ENCODE results near the gene CYFIP2. TPM values are rescaled to one million over a fixed set of nuclear protein-coding genes. Genes with fewer than 3 reads are reported as not detected.
A peak's percentile ranks its signal among the peaks of the same experiment; 100 is the strongest.

CYFIP2 gene
- total RNA-seq, 1 experiment from 2014 or later, result 355 TPM

DNA sequence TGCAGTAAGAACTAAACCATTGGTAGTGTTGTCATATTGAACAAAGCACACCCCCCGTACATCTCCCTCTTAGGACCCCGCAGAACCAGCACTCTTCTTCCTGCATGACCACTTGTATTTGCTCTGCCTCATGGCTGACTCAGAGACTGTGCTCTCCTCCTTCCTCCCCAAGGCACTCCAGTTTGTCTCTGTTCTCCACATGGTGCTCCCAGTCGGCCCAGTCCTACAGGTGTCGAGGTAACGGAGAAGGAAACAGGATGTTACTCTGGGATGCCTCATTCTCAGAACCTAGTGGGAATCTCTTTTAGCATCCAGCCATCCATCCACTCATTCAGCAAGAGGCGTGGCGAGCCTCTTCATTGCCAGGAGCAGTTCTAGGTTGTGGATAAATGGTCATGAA, 97.1 kb downstream of the CYFIP2 start:
- H3K9ac ChIP-seq (ENCODE audit: low read length), result no peak overlapping the region

DNA sequence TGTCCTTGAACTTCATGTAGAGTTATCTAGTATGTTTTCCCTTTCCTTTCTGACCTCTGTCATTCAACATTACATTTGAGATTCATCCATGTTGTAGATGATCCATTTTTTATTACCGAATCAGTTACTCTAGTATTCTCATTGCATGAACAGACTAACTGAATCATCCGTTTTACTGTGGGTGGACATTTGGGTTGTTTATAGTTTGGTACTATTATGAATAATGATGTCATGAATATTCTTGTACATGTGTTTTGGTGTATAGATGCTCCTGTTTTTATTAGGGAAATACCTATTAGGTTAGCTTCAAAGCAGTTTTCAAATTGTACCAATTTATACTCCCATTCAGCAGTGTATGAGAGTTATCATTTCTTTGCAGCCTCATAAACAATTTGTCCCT, 99.8 kb downstream of the CYFIP2 start:
- no peaks in the 10 kb centered on the region for H3K9me2 ChIP-seq (replicated peaks; ENCODE audit: insufficient read depth, low read length)
- H3K9me3 ChIP-seq (ENCODE audit: low read length), result no peaks in the 10 kb centered on the region
- no peaks in the 10 kb centered on the region for H4K20me1 ChIP-seq (ENCODE audit: insufficient read depth, low read depth, low read length)
- no peak overlapping the region for H3K4me3 ChIP-seq (ENCODE audit: low read length)
- no peaks in the 10 kb centered on the region for H3K4me1 ChIP-seq (ENCODE audit: low read length)
- no peaks in the 10 kb centered on the region for H3K27me3 ChIP-seq (ENCODE audit: low read length)
- no peak overlapping the region for H2AFZ ChIP-seq (ENCODE audit: low read length)
- no peak overlapping the region for H3K9ac ChIP-seq (ENCODE audit: low read length)
- H3K36me3 ChIP-seq (ENCODE audit: insufficient read depth, low read length), result peaks cover 53% of the 10 kb centered on the region
- no peak overlapping the region for H3K27ac ChIP-seq (ENCODE audit: low read length)
- H3K4me2 ChIP-seq (ENCODE audit: low read depth, low read length, poor library complexity, severe bottlenecking), result no peak overlapping the region
- peaks cover 11% of the 10 kb centered on the region; the same call in 1 of the 2 replicates for H3K79me2 ChIP-seq (ENCODE audit: low read length)
- no peak for DNase-seq

More for the DNA sequence above, 97.1 kb downstream of the CYFIP2 start:
- DNase-seq, result no peak
- Histone ChIP-seq H2AFZ (ENCODE audit: low read length) (no peak overlapping the region), H3K27me3 (ENCODE audit: low read length) (no peaks in the 10 kb centered on the region), H3K9me3 (ENCODE audit: low read length) (no peaks in the 10 kb centered on the region), H3K4me3 (ENCODE audit: low read length) (no peak overlapping the region), H4K20me1 (ENCODE audit: insufficient read depth, low read depth, low read length) (no peaks in the 10 kb centered on the region), H3K4me1 (ENCODE audit: low read length) (no peaks in the 10 kb centered on the region), H3K27ac (ENCODE audit: low read length) (no peak overlapping the region), H3K9me2 (replicated peaks; ENCODE audit: insufficient read depth, low read length) (no peaks in the 10 kb centered on the region), H3K4me2 (ENCODE audit: low read depth, low read length, poor library complexity, severe bottlenecking) (no peak overlapping the region), H3K79me2 (ENCODE audit: low read length) (peaks cover 8% of the 10 kb centered on the region; the same call in 1 of the 2 replicates), H3K36me3 (ENCODE audit: insufficient read depth, low read length) (peaks cover 43% of the 10 kb centered on the region; the same call in 1 of the 2 replicates)

DNA sequence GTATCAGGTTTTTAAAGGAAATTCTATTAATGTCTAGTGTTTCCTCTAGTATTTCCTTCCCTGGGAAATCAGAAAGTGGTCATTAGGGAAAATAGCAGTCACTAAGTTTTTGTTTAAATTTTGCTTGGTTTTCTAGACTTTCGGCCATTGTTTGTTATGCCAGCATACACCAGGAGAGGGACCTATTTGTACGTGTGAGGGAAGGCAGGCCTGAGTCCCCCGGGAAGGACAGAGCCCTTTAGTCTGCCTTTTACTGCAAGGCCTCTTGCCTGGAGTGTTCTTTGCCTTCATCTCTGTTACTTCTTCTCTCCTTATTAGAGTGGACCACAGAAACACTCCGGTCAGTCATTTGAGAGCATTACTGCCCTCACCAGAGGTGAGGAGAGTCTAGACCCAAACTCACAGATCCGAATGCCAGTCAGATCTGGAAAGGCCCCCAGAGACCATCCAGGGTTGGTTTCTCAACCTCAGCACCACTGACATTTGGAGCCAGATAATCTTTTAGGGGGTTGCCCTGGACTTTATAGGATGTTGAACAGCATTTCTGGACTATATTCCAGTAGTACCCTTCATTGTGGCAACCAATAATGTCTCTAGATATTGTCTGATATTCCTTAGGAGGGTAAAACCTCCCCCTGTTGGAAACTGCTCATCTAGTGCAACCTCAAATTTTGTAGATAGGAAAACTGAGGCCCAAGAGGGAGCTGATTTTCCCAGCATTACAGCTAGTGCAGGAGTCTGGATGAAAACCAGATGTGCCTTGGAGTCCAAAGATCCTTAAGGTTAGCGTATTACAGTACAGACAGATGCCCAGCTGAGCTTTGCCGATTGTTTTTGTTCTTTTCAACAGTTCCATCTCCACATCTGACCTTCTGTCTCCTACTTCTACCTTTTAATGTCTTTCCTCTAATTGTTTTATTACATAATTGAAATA, 101.1 kb downstream of the CYFIP2 start:
- Histone ChIP-seq H3K27ac (ENCODE audit: low read length) (no peak overlapping the region), H3K9ac (ENCODE audit: low read length) (no peak overlapping the region), H3K9me2 (replicated peaks; ENCODE audit: insufficient read depth, low read length) (no peaks in the 10 kb centered on the region), H3K4me2 (ENCODE audit: low read depth, low read length, poor library complexity, severe bottlenecking) (no peak overlapping the region), H2AFZ (ENCODE audit: low read length) (no peak overlapping the region), H3K9me3 (ENCODE audit: low read length) (no peaks in the 10 kb centered on the region), H3K27me3 (ENCODE audit: low read length) (no peaks in the 10 kb centered on the region), H3K36me3 (ENCODE audit: insufficient read depth, low read length) (peaks cover 63% of the 10 kb centered on the region), H4K20me1 (ENCODE audit: insufficient read depth, low read depth, low read length) (no peaks in the 10 kb centered on the region), H3K4me3 (ENCODE audit: low read length) (no peak overlapping the region), H3K79me2 (ENCODE audit: low read length) (peaks cover 11% of the 10 kb centered on the region; the same call in 1 of the 2 replicates), H3K4me1 (ENCODE audit: low read length) (no peaks in the 10 kb centered on the region)
- peak; percentile 67 for DNase-seq

DNA sequence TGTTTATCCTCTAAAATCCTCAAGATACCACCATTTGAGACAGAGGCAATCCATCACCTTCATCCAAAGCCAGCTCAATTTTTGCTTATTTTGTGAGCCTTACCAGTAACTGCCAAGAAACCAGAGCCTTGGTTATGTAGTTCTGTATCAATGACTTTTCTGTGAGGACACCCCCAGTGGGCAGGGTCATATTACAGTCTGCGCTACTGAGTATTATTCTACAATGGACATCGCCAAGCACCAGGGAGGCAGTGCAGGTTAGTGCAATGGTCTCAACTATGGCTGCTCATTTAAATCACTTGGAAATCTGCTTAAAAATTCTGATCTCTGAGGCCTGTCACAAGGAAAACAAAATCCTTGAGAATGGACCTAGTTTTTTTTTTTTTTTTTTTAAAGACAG, 103.6 kb downstream of the CYFIP2 start:
- Histone ChIP-seq H3K4me2 (ENCODE audit: low read depth, low read length, poor library complexity, severe bottlenecking) (no peak overlapping the region), H3K79me2 (ENCODE audit: low read length) (peaks cover 11% of the 10 kb centered on the region; the same call in 1 of the 2 replicates), H3K9me3 (ENCODE audit: low read length) (no peaks in the 10 kb centered on the region), H3K27ac (ENCODE audit: low read length) (no peak overlapping the region), H2AFZ (ENCODE audit: low read length) (no peak overlapping the region), H3K36me3 (ENCODE audit: insufficient read depth, low read length) (peaks cover 63% of the 10 kb centered on the region), H3K4me3 (ENCODE audit: low read length) (no peak overlapping the region), H4K20me1 (ENCODE audit: insufficient read depth, low read depth, low read length) (no peaks in the 10 kb centered on the region), H3K4me1 (ENCODE audit: low read length) (no peaks in the 10 kb centered on the region), H3K9me2 (replicated peaks; ENCODE audit: insufficient read depth, low read length) (no peaks in the 10 kb centered on the region), H3K9ac (ENCODE audit: low read length) (no peak overlapping the region), H3K27me3 (ENCODE audit: low read length) (no peaks in the 10 kb centered on the region)
- DNase-seq, result no peak

DNA sequence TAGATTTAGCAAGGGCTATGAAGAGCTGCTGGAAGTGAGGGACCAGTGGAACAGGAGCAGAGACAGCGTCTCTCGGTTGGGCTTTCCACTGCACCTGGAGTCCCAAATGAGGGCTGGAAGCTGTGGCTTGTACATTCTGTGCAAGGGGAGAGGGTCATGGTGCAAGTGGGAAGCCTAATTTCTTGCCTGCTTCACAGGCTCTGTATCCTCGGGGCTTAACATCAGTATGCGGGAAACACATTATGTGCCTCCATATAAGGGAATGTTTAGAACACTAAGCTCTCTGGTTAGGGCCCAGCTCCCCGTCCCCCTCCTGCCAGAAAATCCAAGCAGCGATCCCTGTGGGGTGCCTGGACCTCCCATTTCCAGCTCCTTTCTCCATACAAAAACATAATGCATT, 105.0 kb downstream of the CYFIP2 start:
- Histone ChIP-seq H3K27me3 (ENCODE audit: low read length) (no peaks in the 10 kb centered on the region), H3K9me3 (ENCODE audit: low read length) (no peaks in the 10 kb centered on the region), H3K4me1 (ENCODE audit: low read length) (no peaks in the 10 kb centered on the region), H2AFZ (ENCODE audit: low read length) (no peak overlapping the region), H3K4me3 (ENCODE audit: low read length) (no peak overlapping the region), H3K9me2 (replicated peaks; ENCODE audit: insufficient read depth, low read length) (no peaks in the 10 kb centered on the region), H3K79me2 (ENCODE audit: low read length) (peaks cover 11% of the 10 kb centered on the region; the same call in 1 of the 2 replicates), H4K20me1 (ENCODE audit: insufficient read depth, low read depth, low read length) (no peaks in the 10 kb centered on the region), H3K27ac (ENCODE audit: low read length) (no peak overlapping the region), H3K4me2 (ENCODE audit: low read depth, low read length, poor library complexity, severe bottlenecking) (no peak overlapping the region), H3K9ac (ENCODE audit: low read length) (no peak overlapping the region), H3K36me3 (ENCODE audit: insufficient read depth, low read length) (peaks cover 50% of the 10 kb centered on the region)
- DNase-seq, result no peak

DNA sequence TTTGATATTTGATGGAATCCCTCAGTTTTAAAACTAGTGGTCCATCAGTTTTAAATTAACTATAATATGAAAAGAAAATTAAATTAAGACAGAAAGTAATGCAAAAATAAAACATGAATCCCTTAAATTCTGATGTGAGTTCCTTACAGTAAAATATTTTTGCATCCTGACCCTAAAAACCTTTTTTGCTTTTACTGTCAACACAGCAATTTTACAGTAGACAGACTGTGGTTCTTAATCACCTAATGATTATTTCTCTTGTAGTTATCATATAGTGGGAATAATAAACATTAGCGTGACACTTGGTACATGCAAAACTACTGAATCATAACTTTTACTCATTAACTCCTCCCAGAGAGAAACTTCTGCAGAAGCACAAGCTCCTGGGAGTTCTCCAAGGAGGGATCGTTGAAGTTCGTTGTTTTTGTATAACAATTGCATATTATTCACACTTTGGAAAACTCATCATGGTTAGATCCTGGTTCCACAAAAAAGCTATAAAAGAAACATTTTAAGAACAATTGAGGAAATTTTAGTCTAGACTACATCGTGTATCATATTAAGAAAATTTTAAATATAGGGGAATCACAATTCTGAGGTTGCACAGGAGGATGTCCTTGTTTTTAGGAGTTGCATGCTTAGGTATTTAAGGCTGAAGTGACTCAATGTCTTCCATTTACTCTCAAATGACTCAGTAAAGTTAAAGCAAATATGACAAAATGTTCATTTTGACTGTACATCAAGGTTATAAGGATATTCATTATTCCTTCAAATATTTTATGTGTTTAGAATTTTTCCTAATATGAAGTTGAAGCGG, 105.9 kb downstream of the CYFIP2 start:
- H3K9me2 ChIP-seq (replicated peaks; ENCODE audit: insufficient read depth, low read length), result no peaks in the 10 kb centered on the region
- no peaks in the 10 kb centered on the region for H3K4me1 ChIP-seq (ENCODE audit: low read length)
- H3K9ac ChIP-seq (ENCODE audit: low read length), result no peak overlapping the region
- H3K9me3 ChIP-seq (ENCODE audit: low read length), result no peaks in the 10 kb centered on the region
- H3K27ac ChIP-seq (ENCODE audit: low read length), result no peak overlapping the region
- H3K27me3 ChIP-seq (ENCODE audit: low read length), result no peaks in the 10 kb centered on the region
- no peak overlapping the region for H3K4me3 ChIP-seq (ENCODE audit: low read length)
- no peak for DNase-seq
- no peak overlapping the region for H3K4me2 ChIP-seq (ENCODE audit: low read depth, low read length, poor library complexity, severe bottlenecking)
- no peaks in the 10 kb centered on the region for H4K20me1 ChIP-seq (ENCODE audit: insufficient read depth, low read depth, low read length)
- H3K36me3 ChIP-seq (ENCODE audit: insufficient read depth, low read length), result peaks cover 47% of the 10 kb centered on the region
- H2AFZ ChIP-seq (ENCODE audit: low read length), result no peak overlapping the region
- peaks cover 7% of the 10 kb centered on the region; the same call in 1 of the 2 replicates for H3K79me2 ChIP-seq (ENCODE audit: low read length)

DNA sequence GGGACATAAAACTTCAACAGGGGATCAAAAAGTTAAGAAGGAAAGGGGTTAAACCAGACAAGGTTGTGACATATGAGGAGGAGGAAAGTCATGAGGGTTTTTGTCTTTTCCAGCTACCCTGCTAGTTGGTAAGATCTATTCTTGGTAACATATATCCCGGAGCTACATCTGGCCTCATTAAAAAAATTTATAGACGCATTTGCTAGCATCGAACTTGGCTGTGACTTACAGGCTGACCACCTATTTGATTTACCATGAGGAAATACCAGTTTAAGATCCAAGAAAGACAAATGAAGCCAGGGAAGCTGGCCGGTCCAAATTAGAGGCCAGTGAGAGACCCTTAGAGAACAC, 106.5 kb downstream of the CYFIP2 start:
- Histone ChIP-seq H3K4me1 (ENCODE audit: low read length) (no peaks in the 10 kb centered on the region), H3K4me3 (ENCODE audit: low read length) (no peak overlapping the region), H4K20me1 (ENCODE audit: insufficient read depth, low read depth, low read length) (no peaks in the 10 kb centered on the region), H3K27ac (ENCODE audit: low read length) (no peak overlapping the region), H3K9ac (ENCODE audit: low read length) (no peak overlapping the region), H3K9me3 (ENCODE audit: low read length) (no peaks in the 10 kb centered on the region), H3K4me2 (ENCODE audit: low read depth, low read length, poor library complexity, severe bottlenecking) (no peak overlapping the region), H3K27me3 (ENCODE audit: low read length) (no peaks in the 10 kb centered on the region), H2AFZ (ENCODE audit: low read length) (no peak overlapping the region), H3K9me2 (replicated peaks; ENCODE audit: insufficient read depth, low read length) (no peaks in the 10 kb centered on the region), H3K36me3 (ENCODE audit: insufficient read depth, low read length) (peaks cover 41% of the 10 kb centered on the region), H3K79me2 (ENCODE audit: low read length) (0 out of 2 replicates have a peak, but pooled peaks cover 3% of the 10 kb centered on the region)
- DNase-seq, result no peak

DNA sequence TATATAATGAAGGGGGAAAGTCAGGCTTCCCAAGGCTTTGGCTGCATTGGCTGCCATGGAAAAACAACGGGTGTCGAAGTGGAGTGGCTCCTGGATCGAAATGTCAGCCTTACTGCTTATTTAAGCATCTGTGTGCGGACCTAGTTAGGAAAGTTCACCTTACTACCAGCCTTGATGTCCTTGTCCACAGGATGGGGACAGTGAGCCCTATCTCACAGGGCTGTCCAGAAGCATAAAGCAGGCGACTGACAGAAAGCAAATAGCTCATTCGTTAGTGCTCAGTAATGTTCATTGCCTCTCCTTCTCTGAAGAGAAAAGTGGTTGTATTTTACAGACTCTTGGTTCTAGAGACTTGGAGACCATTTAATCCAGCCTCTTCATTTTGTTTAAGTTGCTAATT, 112.6 kb downstream of the CYFIP2 start:
- Histone ChIP-seq H3K79me2 (ENCODE audit: low read length) (no peaks in the 10 kb centered on the region), H3K9me2 (replicated peaks; ENCODE audit: insufficient read depth, low read length) (no peaks in the 10 kb centered on the region), H3K27ac (ENCODE audit: low read length) (no peak overlapping the region), H2AFZ (ENCODE audit: low read length) (no peak overlapping the region), H3K4me1 (ENCODE audit: low read length) (no peaks in the 10 kb centered on the region), H3K9ac (ENCODE audit: low read length) (no peak overlapping the region), H4K20me1 (ENCODE audit: insufficient read depth, low read depth, low read length) (no peaks in the 10 kb centered on the region), H3K36me3 (ENCODE audit: insufficient read depth, low read length) (peaks cover 30% of the 10 kb centered on the region; the same call in 1 of the 2 replicates), H3K27me3 (ENCODE audit: low read length) (no peaks in the 10 kb centered on the region), H3K4me3 (ENCODE audit: low read length) (no peak overlapping the region), H3K9me3 (ENCODE audit: low read length) (no peaks in the 10 kb centered on the region), H3K4me2 (ENCODE audit: low read depth, low read length, poor library complexity, severe bottlenecking) (no peak overlapping the region)
- no peak for DNase-seq

Data from Karpas-422 (cell line).